ENCODE data around the gene GALNT9.

GRCh38 chr12:132209619-132210222 lies 119.7 kb downstream of the GALNT9 start:
- TF ChIP-seq POLR2A (IDR thresholded peaks at IDR 0.05), result no peak
- TF ChIP-seq CTCF (IDR thresholded peaks at IDR 0.05), result no peak

Data from right lobe of liver (tissue), 4 donors.